Inflammatory macrophage treated with lipopolysaccharide for 1 hour (primary cell): Measurements from ENCODE around the gene ERBB4.

Experiments used
- DNase-seq, 2 donors: peaks; one replicate each; pipeline ENCODE4 v3.0.0-alpha.2; 2020 to 2022

Gene ERBB4

DNA sequence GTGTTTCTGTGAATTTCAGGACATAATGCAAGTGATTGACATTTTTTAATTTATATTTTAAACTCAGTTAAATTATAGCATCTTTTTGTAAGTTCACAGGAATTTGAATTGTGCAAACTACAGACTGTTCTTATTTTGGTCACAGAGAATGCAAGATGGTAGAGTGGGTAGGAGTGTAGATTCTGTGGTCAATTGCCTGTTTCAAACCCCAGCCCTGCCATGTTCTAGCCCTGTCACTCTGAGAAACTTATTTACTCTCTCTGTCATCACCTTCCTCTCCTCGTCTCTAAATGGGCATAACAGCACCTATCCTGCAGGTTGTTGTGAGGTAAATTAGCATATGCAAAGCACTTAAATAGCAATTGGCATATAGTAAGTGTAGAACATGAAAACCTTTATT lies 1102.4 kb downstream of the ERBB4 start:
- DNase-seq, result no peak

GRCh38 chr2:211435331-211435730 lies 1103.3 kb downstream of the ERBB4 start:
- DNase-seq, result no peak

- no peak for DNase-seq
These were observed 1103.8 kb downstream of the ERBB4 start for GRCh38 chr2:211434773-211435172.

DNA sequence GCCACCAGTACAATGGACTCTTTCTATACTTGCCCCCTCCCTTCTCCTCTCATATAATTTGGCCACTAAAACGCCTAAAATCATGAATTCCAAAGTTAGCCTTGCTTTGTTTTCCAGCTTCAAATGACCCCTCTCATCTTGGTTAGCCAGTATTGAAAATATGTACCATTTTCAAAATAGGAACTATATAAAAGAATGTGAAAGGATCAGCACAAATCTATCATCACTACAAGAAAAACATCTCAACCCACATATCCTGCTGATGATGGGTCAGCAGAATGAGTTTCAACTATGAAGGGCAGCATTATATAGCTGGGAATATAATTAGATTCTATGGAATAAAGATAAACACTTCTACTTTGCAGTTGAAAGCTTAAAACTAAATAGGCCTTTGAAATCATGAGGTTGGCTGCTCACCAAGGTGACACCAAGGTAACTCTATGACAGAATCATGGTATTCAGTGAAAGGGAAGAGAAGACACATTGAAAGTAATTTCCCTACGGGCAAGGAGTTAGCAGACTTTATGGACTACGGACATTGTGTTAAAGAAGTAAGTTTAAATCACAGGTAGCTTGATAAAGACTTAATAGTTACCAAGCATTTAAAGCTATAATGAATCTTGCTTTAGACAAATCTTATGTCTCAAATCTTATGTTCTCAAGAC lies 1109.2 kb downstream of the ERBB4 start:
- DNase-seq, result no peak

DNA sequence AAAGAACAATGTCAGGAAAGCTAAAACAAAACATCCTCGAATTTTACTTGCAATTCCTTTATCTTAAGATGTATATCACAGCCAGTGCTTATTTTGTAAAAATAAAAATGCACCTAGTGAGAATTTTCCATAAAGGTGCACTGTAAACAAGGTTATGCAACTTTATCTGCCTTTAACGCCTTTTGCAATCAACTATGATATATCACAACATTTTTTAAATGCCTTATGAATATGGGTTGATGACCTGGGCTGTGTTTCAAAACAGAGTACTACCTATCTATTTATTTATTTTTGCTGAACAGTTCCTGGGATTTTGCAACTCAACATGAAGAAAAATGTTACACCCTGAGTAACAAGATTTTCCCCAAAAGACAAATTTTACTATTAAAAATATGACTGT lies 1112.4 kb downstream of the ERBB4 start:
- no peak for DNase-seq

DNA sequence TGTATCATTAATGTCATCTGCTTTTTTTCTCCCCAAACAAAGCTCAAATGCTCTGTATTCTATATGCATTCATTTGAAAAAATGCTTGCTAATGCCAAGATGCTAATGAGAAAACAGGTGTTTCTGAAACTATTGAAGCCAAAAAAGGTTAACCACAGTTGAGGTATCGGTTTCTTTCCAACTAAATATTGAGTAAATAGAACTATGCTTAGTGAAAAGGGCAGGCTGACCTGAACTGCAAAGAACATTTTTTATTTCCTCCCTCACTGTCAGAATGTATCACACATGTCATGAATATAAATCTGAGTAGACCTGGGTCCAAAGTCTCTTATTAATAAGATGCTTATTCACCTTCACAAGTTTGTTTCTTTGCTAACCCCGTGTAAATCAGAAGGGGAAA lies 1115.6 kb downstream of the ERBB4 start:
- DNase-seq, result no peak

- DNase-seq, result no peak
These were observed 1121.1 kb downstream of the ERBB4 start for GRCh38 chr2:211417544-211417943.

DNA sequence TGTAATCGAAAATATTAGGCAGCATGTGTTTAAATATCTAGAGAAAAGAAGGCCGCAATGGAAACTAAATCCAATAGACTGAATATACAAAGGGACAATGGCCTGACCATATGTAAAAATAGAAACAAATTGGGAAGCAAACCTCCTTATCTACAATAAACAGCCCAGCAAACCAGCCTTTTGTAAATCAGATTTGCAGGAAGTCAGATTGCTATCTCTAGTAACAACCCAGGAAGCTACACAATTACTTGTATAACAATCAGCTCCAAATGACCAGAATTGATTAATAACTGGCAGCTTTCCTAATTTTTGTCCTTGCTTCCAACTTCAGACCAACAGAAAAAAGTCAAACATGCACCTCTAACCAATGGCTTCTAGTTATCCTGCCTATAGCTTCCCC lies 1122.2 kb downstream of the ERBB4 start:
- no peak for DNase-seq

GRCh38 chr2:211413746-211414145 lies 1124.9 kb downstream of the ERBB4 start:
- DNase-seq, result no peak

GRCh38 chr2:211408483-211408891 lies 1130.1 kb downstream of the ERBB4 start:
- DNase-seq, result no peak

DNA sequence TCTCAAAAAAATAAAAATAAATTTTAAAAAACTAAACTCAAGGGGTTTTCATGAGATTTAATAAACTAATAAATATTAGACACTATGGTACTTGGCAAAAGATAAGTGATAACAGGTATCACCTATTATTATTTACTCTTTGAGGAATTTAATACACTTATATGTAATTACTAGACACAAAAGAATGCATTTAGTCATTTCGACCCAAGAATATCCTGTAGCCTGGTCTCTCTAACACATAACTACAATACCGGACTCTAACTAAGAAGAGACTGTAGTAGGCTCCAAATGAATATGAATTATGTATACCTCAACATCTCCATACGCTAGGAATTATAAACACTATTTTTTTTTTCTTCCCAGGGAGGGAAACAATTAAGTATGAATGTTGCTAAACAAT lies 1131.5 kb downstream of the ERBB4 start:
- no peak for DNase-seq

DNA sequence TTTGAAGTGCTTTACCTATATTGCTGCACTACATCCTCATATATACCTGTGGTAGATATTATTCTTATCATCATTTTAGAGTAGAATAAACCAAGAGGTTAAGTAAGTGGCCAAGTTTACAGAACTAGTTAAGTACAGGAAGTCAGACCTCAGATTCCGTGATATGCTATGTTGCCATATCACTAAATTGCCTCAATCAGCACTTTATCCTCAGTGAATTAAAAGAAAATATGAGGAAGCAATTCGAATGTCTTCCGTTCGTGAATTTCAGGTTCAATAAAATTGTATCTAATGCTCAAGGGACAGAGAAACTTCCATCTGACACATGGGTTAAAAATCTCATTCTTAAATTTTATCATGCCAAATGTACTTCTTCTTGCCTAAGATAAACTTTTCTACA lies 1133.6 kb downstream of the ERBB4 start:
- no peak for DNase-seq

DNA sequence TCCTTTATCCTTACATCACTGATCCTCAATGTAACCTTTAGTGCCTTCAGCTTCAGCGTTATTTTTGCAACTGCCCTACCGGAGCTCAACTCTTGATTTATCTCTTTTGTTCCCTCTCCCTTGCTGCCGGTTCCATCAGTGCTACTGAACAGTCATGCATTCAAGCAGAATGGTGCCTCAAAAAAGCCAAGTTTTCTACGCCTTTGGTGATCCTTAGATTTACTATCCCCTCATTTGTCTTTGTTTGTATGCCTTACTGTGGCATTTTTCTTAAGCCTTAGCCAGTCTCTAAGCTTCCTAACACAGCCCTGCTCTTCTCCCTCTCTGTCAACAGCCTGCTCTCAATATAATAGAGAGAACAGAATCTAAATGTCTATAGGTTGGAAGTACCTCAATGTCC lies 1134.5 kb downstream of the ERBB4 start:
- DNase-seq, result no peak

DNA sequence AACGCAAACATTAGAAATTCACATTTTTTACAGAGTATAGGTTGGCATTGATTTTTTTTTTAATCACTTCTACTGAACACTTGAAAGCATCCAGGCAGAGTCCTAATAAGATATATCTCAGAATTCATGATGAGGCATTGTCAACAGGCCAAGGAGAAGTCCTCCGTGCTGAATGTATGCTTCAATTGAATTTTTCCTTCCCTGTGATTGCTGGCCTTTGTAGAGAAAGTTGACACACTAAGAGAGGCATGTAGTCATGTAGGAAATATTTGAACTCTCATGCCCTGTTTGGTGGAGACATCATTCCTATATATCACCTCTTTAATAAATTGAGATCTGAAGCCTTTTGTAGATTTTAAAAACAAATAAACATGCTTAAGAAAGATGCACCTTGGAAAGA lies 1137.3 kb downstream of the ERBB4 start:
- DNase-seq, result no peak

DNA sequence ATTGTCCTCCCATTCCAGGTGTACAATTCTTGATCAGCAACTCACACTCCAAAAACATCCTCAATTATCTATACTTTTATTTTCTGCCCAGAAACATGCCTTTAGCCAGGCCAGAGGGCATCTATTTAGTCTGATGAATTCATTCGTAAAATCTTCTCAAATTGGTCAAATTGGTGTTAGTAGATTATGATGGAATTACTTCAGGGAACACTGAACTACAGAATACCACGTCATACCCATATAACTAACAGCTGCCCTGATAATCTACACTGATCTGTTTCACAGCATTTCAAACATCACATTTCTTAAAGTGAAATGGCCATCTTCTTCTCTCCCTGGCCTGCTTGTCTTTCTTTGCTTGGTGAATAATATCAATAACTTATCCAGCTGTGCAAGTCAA lies 1140.8 kb downstream of the ERBB4 start:
- no peak for DNase-seq

DNA sequence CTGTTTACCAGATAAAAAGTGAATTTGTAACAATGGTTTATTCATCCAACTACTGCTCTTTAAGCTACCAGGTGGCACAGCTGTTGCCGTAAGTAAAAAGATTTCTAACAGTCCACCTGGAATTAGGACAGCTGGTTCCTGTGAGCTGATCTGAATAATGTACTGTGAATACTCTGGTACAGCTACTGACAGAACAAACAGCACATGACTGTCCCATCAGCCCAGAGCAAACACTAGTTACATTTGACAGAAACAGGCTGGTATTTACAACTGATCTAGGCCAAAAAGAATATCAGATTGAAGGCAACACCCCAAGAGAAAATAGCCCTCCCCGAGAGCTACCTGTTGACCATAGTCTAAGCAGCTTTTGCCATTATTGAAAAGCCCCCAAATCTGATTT lies 1141.8 kb downstream of the ERBB4 start:
- no peak for DNase-seq

- DNase-seq, result no peak
These were observed 1147.4 kb downstream of the ERBB4 start for GRCh38 chr2:211391189-211391567.

DNA sequence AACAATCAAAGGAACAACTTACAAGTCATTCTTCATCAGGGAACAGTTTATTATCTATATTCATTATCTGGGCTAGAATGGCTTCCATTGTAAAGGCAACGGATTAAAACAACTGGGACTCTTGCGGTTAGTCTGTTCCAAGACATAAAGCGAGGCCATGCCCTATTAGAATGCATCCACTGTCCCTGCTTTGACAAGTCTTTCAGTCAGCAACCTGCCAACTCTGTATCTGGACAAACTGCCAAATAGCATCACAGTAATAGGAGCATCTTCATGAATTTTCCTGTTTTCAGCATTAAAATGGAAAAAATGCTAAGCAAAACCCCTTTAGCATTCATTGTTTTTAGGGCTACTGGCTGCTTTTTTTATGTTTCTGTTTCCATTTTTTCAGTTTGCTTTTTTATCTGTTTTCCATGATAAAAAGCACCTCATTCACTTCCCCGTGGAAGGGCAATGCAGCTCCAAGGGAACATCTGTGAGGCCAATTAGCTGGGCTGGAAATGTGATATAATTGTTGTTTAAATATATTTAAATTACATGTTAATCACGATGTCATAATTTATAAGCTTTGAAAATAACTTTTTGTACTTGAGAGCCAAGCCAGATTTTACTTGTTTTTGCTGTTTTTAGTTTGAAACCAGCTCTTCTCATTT lies 1147.9 kb downstream of the ERBB4 start:
- DNase-seq, result no peak

DNA sequence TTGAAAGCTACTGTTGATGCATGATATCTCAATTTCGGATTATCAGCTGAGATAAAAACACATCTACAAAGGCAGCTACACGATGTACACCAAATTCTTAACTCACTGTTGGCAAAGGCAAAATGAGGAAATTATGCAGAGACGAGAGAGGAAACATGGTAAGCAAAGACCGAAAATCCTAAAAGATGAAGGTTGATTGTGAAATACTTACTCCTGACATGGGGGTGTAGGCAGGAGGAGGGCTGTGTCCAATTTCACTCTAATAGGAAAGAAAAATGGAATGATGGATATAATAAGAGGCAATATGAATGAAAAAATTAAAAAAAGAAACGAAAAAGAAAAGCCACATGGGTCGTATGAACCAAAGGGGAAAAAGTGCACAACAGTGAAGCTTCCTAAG lies 1150.9 kb downstream of the ERBB4 start:
- DNase-seq, result no peak

GRCh38 chr2:211380041-211380440 lies 1158.6 kb downstream of the ERBB4 start:
- no peak for DNase-seq

GRCh38 chr2:211376410-211376809 lies 1162.2 kb downstream of the ERBB4 start:
- DNase-seq, result no peak

DNA sequence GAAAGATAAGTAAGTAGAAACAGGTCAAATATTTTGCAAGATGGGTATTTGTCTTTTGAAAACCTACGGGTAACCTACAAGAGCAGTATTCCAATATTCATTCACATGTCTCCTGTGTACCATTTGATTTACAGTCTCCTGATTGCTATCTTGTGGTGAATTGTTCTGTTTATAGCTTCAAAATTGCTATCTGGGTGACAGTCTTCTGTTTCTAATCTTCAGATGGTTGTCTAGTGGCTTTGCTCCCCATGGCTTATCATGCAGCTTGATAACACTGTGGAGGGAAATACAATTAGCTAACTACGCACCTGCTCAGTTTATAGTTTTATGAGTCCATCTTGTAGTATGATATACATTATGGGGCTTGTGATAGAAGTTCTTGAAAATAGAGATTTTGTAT lies 1165.4 kb downstream of the ERBB4 start:
- DNase-seq, result no peak

DNA sequence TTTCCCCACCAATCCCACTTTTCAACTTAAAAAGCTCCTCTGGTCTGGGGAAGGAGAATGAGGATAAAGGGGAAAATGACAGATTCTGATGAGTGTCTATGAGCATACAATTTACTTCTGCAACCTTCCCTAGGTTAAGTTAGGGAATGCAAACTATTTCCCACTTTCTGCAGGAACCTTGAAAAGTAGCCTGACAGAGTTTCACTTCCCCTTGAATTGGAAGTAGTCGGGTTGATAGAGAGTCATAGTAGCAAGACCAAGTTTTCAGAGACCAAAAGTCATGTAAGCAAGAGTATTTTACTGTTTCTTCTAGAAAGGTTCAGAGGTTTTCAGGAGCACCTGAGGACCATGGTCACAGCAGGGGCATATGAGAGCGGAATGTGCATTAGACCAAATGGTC lies 1167.1 kb downstream of the ERBB4 start:
- no peak for DNase-seq

DNA sequence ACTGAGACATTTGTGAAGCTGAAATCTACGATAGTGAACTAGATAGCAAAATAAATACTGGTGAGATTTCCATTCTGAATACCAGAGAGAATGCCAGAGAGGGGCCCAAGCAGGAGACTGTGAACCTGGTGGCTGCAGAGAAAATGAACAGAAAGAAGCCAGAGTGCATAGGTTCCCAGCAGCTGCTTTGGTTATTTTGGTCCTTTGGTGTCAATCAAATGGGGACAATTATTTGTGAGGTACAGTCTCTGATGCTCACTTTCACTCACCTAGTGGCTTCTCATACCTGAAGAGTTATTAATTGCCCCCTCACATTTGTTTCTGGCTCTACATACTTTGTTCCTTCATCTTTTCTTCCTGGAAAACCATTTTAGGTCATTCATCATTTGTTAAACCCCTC lies 1170.1 kb downstream of the ERBB4 start:
- DNase-seq, result no peak

DNA sequence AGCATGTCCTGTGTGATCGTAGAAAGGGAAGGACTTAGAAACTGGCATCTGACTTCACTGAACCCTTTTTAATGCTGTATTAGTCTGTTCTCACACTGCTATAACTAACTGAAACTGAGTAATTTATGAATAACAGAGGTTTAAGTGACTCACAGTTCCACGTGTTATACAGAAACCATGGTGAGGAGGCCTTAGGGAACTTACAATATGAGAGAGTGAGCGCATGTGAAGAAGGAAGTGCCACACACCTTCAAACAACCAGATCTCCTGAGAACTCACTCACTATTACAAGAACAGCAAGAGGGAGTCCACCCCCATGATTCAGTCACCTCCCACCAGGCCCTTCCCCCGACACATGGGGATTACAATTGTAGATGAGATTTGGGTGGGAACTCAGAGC lies 1170.9 kb downstream of the ERBB4 start:
- DNase-seq, result no peak
